Measurements from ENCODE around the gene AQP12A. TPM values are rescaled to one million over a fixed set of nuclear protein-coding genes. Genes with fewer than 3 reads are reported as not detected.
"Not testable (repeated sequence)": the region's sequence is repeated elsewhere in the genome, so short reads cannot be mapped to it uniquely, and the experiment has no call there.

Gene AQP12A
- total RNA-seq, 1 donor from 2014 or later: not detected

- DNase-seq (no peak), ATAC-seq (no peak)
- no peaks in the 10 kb centered on the region for H3K36me3 ChIP-seq
- no peak overlapping the region for H3K4me3 ChIP-seq
- no peak for TF ChIP-seq CTCF (IDR thresholded peaks at IDR 0.05)
- no peaks in the 10 kb centered on the region for H3K4me1 ChIP-seq
- intact Hi-C loops (cut with DNase I): no loop called here
- peaks cover 27% of the 10 kb centered on the region for H3K27me3 ChIP-seq
- no peak overlapping the region for H3K27ac ChIP-seq
- no peaks in the 10 kb centered on the region for H3K9me3 ChIP-seq
These were observed 18.9 kb upstream of the AQP12A start for GRCh38 chr2:240672701-240673190.

GRCh38 chr2:240674461-240675184 lies 17.0 kb upstream of the AQP12A start:
- DNase-seq: not testable (repeated sequence)

GRCh38 chr2:240675345-240675744 lies 16.3 kb upstream of the AQP12A start:
- H3K36me3 ChIP-seq; intact Hi-C loops (cut with DNase I); H3K4me1 ChIP-seq; H3K9me3 ChIP-seq; H3K4me3 ChIP-seq; DNase-seq; H3K27ac ChIP-seq: not testable (repeated sequence)
- peak; percentile 65 for ATAC-seq
- peaks cover 27% of the 10 kb centered on the region for H3K27me3 ChIP-seq

More at GRCh38 chr2:240674461-240675184, 17.0 kb upstream of the AQP12A start:
- H3K9me3 ChIP-seq; H3K4me3 ChIP-seq; intact Hi-C loops (cut with DNase I); H3K36me3 ChIP-seq; ATAC-seq; H3K4me1 ChIP-seq; H3K27ac ChIP-seq: not testable (repeated sequence)
- peaks cover 27% of the 10 kb centered on the region for H3K27me3 ChIP-seq

GRCh38 chr2:240678043-240678442 lies 13.6 kb upstream of the AQP12A start:
- H3K4me3 ChIP-seq; H3K36me3 ChIP-seq; H3K9me3 ChIP-seq; DNase-seq; H3K27ac ChIP-seq; intact Hi-C loops (cut with DNase I); H3K4me1 ChIP-seq; ATAC-seq: not testable (repeated sequence)
- H3K27me3 ChIP-seq: peaks cover 12% of the 10 kb centered on the region

- ATAC-seq; H3K27me3 ChIP-seq; DNase-seq; H3K36me3 ChIP-seq; H3K9me3 ChIP-seq; intact Hi-C loops (cut with DNase I); H3K4me3 ChIP-seq; H3K4me1 ChIP-seq; H3K27ac ChIP-seq: not testable (repeated sequence)
These were observed 12.8 kb upstream of the AQP12A start for GRCh38 chr2:240678909-240679308.

- DNase-seq, ATAC-seq: not testable (repeated sequence)
These were observed 11.5 kb upstream of the AQP12A start for GRCh38 chr2:240680185-240680584.

GRCh38 chr2:240682431-240683224 lies 9.0 kb upstream of the AQP12A start, which contains the start of gene AQP12B:
Gene AQP12B, minus strand, starts transcription at chr2:240682885. Its CDS starts 48 bp downstream, at chr2:240682837.
- H3K9me3 ChIP-seq; H3K27ac ChIP-seq; ATAC-seq; H3K4me1 ChIP-seq; H3K27me3 ChIP-seq; H3K4me3 ChIP-seq; intact Hi-C loops (cut with DNase I); H3K36me3 ChIP-seq: not testable (repeated sequence)
- peak; percentile 57 for DNase-seq

More at GRCh38 chr2:240680185-240680584, 11.5 kb upstream of the AQP12A start:
- H3K4me3 ChIP-seq; H3K27ac ChIP-seq; intact Hi-C loops (cut with DNase I); H3K27me3 ChIP-seq; H3K9me3 ChIP-seq; H3K4me1 ChIP-seq; H3K36me3 ChIP-seq: not testable (repeated sequence)

- H3K4me1 ChIP-seq; ATAC-seq; intact Hi-C loops (cut with DNase I); DNase-seq; H3K27me3 ChIP-seq; H3K9me3 ChIP-seq; H3K4me3 ChIP-seq; H3K36me3 ChIP-seq; H3K27ac ChIP-seq: not testable (repeated sequence)
These were observed 8.2 kb upstream of the AQP12A start for GRCh38 chr2:240683329-240683979.

- H3K4me1 ChIP-seq; H3K27me3 ChIP-seq; ATAC-seq; H3K36me3 ChIP-seq; intact Hi-C loops (cut with DNase I); H3K4me3 ChIP-seq; H3K9me3 ChIP-seq; H3K27ac ChIP-seq: not testable (repeated sequence)
- peak; percentile 49 for DNase-seq
These were observed 7.5 kb upstream of the AQP12A start for GRCh38 chr2:240683980-240684728.

All from upper lobe of right lung (tissue), 1 donor.